ENCODE results near the gene TEX30. TPM values are rescaled to one million over a fixed set of nuclear protein-coding genes. Genes with fewer than 3 reads are reported as not detected.
A peak's percentile ranks its signal among the peaks of the same experiment; 100 is the strongest.

Gene TEX30
- 10 to 100 TPM in 2 of 7 donors, 1 to 10 TPM in 5; 7.0 to 14.7 (median 8.4) TPM for total RNA-seq
- polyA plus RNA-seq = 1 to 10 TPM; 6.4 to 9.1 TPM
- long read RNA-seq, donor 1, transcript TEX30-206 (6 exons, 1,165 nt) = major isoform, 16 of 34 reads
- long read RNA-seq, donor 1, partial matches to known transcripts = 3 of 34 reads
- long read RNA-seq, donor 1, other reads (novel, unspliced or antisense) = 12 of 34 reads
- long read RNA-seq, donor 2, transcript TEX30-205 (5 exons, 959 nt) = minor isoform, 26 of 288 reads
- long read RNA-seq, donor 2, transcript TEX30-206 (6 exons, 1,165 nt) = major isoform, 177 of 288 reads
- long read RNA-seq, donor 2, transcript TEX30-202 (5 exons, 1,038 nt) = minor isoform, 22 of 288 reads
- long read RNA-seq, donor 2, transcript TEX30-201 (4 exons, 1,689 nt) = minor isoform, 8 of 288 reads
- long read RNA-seq, donor 2, partial matches to known transcripts = 52 of 288 reads
- long read RNA-seq, donor 2, other reads (novel, unspliced or antisense) = 0 of 288 reads
- long read RNA-seq, donor 3, transcript TEX30-206 (6 exons, 1,165 nt) = major isoform, 6 of 10 reads
- long read RNA-seq, donor 3, partial matches to known transcripts = 0 of 10 reads
- long read RNA-seq, donor 3, other reads (novel, unspliced or antisense) = 2 of 10 reads

DNA sequence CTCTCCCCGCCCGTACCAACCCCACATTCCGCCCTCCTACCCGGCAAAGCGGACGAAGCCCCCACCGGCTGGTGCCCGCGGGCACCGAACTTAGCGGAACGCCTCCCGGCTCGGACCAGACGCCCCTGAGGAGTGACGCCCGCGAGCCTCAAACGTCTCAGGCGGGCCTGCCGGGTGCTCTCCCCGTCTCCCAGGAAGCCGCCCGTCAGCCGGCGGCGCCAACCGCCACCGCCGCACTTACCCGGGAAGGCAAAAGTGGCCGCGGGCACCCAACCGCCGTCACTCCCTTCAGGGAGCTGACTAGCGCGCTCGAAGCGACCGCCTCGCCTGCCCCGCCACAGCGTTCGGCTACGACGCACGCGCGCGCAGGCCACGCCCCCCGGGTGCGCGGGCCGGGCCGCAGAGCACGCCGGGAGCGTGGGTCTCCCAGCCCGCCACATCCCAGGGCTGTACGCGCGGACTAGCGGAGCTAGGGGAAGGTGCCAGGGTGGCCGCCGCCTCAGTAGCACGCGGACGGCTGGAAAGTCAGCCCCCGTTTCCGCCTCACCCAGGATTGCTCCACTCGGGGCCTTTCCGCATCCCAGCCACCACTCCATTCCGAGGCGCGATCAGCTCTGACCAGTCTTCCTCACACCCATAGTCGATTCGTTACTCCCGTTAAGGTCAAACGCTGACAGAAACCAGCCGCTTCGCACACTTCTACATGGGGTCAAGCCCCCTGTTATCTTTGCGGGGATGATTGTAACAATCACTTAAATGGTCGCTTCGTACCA, at the start of gene TEX30:
TEX30 (minus strand) TSS at position 346 of the 773 bp plus-strand sequence. CDS start 3,760 bp downstream, outside the sequence.
- Histone ChIP-seq H3K27me3 (no peaks in the 10 kb centered on the region), H3K4me1 (ENCODE audit: insufficient read depth) (peaks cover 7% of the 10 kb centered on the region), H3K4me3 (peak within 1 kb of the TSS; percentile 64), H3K27ac (peak within 1 kb of the TSS; percentile 64 to 79), H3K9me3 (no peaks in the 10 kb centered on the region), H3K36me3 (no peaks in the 10 kb centered on the region)
- peak; percentile 81 to 90 (median 86) for DNase-seq
- TF ChIP-seq EP300 (IDR thresholded peaks at IDR 0.05) (no peak), POLR2A (IDR thresholded peaks at IDR 0.05) (no peak)
- TF ChIP-seq, protein P1, sequence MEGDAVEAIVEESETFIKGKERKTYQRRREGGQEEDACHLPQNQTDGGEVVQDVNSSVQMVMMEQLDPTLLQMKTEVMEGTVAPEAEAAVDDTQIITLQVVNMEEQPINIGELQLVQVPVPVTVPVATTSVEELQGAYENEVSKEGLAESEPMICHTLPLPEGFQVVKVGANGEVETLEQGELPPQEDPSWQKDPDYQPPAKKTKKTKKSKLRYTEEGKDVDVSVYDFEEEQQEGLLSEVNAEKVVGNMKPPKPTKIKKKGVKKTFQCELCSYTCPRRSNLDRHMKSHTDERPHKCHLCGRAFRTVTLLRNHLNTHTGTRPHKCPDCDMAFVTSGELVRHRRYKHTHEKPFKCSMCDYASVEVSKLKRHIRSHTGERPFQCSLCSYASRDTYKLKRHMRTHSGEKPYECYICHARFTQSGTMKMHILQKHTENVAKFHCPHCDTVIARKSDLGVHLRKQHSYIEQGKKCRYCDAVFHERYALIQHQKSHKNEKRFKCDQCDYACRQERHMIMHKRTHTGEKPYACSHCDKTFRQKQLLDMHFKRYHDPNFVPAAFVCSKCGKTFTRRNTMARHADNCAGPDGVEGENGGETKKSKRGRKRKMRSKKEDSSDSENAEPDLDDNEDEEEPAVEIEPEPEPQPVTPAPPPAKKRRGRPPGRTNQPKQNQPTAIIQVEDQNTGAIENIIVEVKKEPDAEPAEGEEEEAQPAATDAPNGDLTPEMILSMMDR (IDR thresholded peaks at IDR 0.05) = peak in 1 of 3 donors; percentile 14
- intact Hi-C loops (cut with DNase I) = no loop called here
- WGBS, 3 donors = 0 to 2% (median 1%) methylated on average over 52 to 85 of the region's 85 CpGs

DNA sequence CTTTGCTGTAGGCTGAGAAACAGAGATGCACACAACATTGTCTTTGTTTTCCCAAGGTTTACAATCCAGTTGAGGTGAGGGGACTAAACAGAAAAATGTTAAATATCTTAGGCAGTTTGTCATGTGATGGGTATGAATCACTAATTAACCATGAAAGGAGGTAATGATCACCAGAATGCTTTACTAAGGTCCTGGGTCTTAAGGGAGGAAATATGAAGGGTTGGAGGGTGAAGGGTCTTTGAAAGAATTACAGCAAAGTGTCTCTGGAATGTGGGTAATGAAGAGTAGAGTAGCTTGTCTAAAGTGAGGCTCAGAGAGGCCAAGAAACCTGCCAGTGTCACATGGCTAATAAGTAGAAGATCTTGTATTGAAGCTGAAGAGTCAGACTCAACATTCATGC, 44.3 kb upstream of the TEX30 start:
- H3K36me3 ChIP-seq = no peaks in the 10 kb centered on the region
- no peak overlapping the region for H3K27ac ChIP-seq
- TF ChIP-seq, protein P1 (IDR thresholded peaks at IDR 0.05) = no peak
- TF ChIP-seq POLR2A (IDR thresholded peaks at IDR 0.05) (no peak), EP300 (IDR thresholded peaks at IDR 0.05) (no peak)
- H3K27me3 ChIP-seq = no peaks in the 10 kb centered on the region
- no peaks in the 10 kb centered on the region for H3K9me3 ChIP-seq
- no peak for DNase-seq
- intact Hi-C loops (cut with DNase I) = no loop called here
- H3K4me1 ChIP-seq (ENCODE audit: insufficient read depth) = no peaks in the 10 kb centered on the region
- H3K4me3 ChIP-seq = no peak overlapping the region

DNA sequence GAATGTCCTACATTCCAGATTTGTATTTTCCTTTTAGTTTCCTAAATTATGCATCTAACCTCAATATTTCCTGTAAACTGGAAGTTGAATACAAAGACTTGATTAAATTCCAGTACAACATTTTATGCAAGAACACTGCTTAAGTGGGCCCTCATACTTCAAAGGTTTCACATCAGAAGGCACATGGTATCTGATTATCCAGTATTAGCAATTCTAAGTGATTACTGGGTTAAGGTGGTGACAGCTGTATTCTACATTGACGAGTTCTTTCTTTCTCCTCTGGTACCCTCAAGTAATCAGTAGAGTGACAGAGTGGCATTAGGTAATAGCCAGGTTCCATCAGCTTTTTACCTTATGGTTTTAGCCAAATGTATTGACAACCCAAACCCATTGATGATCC, 43.7 kb upstream of the TEX30 start:
- no peak for DNase-seq
- whole genome bisulfite sequencing, 3 donors = 97 to 98% (median 97%) methylated on average over 1 of the region's 1 CpG
- intact Hi-C loops (cut with DNase I) = no loop called here
- Histone ChIP-seq H3K4me1 (ENCODE audit: insufficient read depth) (no peaks in the 10 kb centered on the region), H3K9me3 (no peaks in the 10 kb centered on the region), H3K4me3 (no peak overlapping the region), H3K27me3 (no peaks in the 10 kb centered on the region), H3K36me3 (no peaks in the 10 kb centered on the region), H3K27ac (no peak overlapping the region)
- TF ChIP-seq POLR2A (IDR thresholded peaks at IDR 0.05) (no peak), EP300 (IDR thresholded peaks at IDR 0.05) (no peak)
- TF ChIP-seq, protein P1 (IDR thresholded peaks at IDR 0.05) = no peak

DNA sequence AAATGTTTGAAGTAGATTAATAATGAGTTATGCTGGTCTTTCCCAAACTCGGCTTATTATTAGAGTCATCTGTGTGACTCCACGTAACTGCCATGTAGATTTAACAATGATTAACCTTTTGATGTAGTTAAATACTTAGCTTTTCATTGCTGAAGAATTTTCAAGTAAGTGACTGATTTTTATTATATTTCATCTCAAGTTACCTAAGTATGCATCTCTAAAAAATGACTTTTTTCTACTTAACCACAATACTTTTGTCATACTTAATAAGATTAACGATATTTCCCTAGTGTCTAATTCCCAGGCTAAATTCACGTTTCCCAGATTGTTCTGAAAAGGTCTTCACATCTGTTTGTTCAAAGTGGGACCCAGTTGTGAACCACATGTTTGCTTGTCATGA, 43.1 kb upstream of the TEX30 start:
- intact Hi-C loops (cut with DNase I) = no loop called here
- Histone ChIP-seq H3K27me3 (no peaks in the 10 kb centered on the region), H3K27ac (no peak overlapping the region), H3K9me3 (no peaks in the 10 kb centered on the region), H3K4me3 (no peak overlapping the region), H3K4me1 (ENCODE audit: insufficient read depth) (no peaks in the 10 kb centered on the region), H3K36me3 (no peaks in the 10 kb centered on the region)
- 84 to 87% (median 87%) methylated on average over 4 of the region's 4 CpGs for WGBS, 3 donors
- no peak for TF ChIP-seq EP300 (IDR thresholded peaks at IDR 0.05)
- no peak for TF ChIP-seq POLR2A (IDR thresholded peaks at IDR 0.05)
- TF ChIP-seq, protein P1 (IDR thresholded peaks at IDR 0.05) = no peak
- DNase-seq = no peak
